ENCODE data around the gene ADCK1. TPM values are rescaled to one million over a fixed set of nuclear protein-coding genes. Genes with fewer than 3 reads are reported as not detected.

The ADCK1 gene
- total and polyA plus RNA-seq, 2 of the 13 experiments (the other 11 are each of a cell fraction or from before 2014, with no cell fraction given) = 3.9 to 6.3 TPM

- Histone ChIP-seq H3K27me3 (ENCODE audit: control insufficient read depth in 1 of 2, insufficient read depth in 2 of 2, low read length in 2 of 2) (no peaks in the 10 kb centered on the region), H3K79me2 (ENCODE audit: insufficient read depth, low read length) (no peaks in the 10 kb centered on the region), H4K20me1 (ENCODE audit: insufficient read depth, low read length) (no peaks in the 10 kb centered on the region), H3K4me1 (ENCODE audit: insufficient read depth, low read length) (peaks cover 15% of the 10 kb centered on the region), H3K9ac (ENCODE audit: insufficient read depth, low read depth, low read length) (no peak overlapping the region), H3K9me3 (ENCODE audit: low read length) (peaks cover 12% of the 10 kb centered on the region; the same call in 1 of the 2 replicates), H2AFZ (ENCODE audit: low read length) (no peak overlapping the region), H3K4me3 (replicated peaks in 1 of 3; ENCODE audit: insufficient read depth in 1 of 3, low read depth in 2 of 3, low read length in 3 of 3) (no peak overlapping the region), H3K27ac (ENCODE audit: extremely low read length, insufficient read depth, low read length) (peak overlapping the region; percentile 40), H3K4me2 (ENCODE audit: low read depth, low read length) (no peak overlapping the region), H3K36me3 (replicated peaks in 1 of 2; ENCODE audit: control insufficient read depth in 1 of 2, insufficient read depth in 2 of 2, low read length in 2 of 2) (0 out of 5 replicates have a peak, but pooled peaks cover 0 to 2% of the 10 kb centered on the region in 2 experiments)
- in situ Hi-C loops (cut with HindIII; ENCODE audit: extremely low pct_ligation_motif_present, low pct_unique_long_range_greater_than_20kb) = no loop called here
- no TSS peak for BruUV-seq (replicated peaks)
- intact Hi-C loops (cut with micrococcal nuclease; ENCODE audit: unreplicated experiment) = no loop called here
- DNase-seq (ENCODE audit: low spot score) = peak; percentile 66
- ATAC-seq = peak; percentile 88
- peak; percentile 52 for FAIRE-seq
- ChIA-PET POLR2A (no interaction called here), CTCF (ENCODE audit: low intra/inter-chr PET ratio, low total read pairs) (no interaction called here)
- 18% methylated on average over 4 of the region's 4 CpGs for WGBS (ENCODE audit: low lambda C conversion rate)
- TF ChIP-seq SOX13 (IDR thresholded peaks at IDR 0.05) (no peak), SOX13 (CRISPR knock-in tag; conservative IDR thresholded peaks at IDR 0.05 in 1 of 2, IDR thresholded peaks at IDR 0.05 in 1 of 2) (0 out of 4 replicates have a peak, but pooled peaks of 1 of the 2 experiments have one; percentile 6), ZNF557 (CRISPR knock-in tag; IDR thresholded peaks at IDR 0.05) (no peak), NCOA2 (CRISPR knock-in tag; IDR thresholded peaks at IDR 0.05) (peak; percentile 21; the same call in 1 of the 2 replicates), PITX1 (CRISPR knock-in tag; IDR thresholded peaks at IDR 0.05) (0 out of 2 replicates have a peak, but pooled peaks have one; percentile 31), ZBTB34 (CRISPR knock-in tag; IDR thresholded peaks at IDR 0.05) (no peak), RXRB (CRISPR knock-in tag; IDR thresholded peaks at IDR 0.05; ENCODE audit: borderline replicate concordance) (peak; percentile 8; the same call in 1 of the 2 replicates), ZNF430 (CRISPR knock-in tag; IDR thresholded peaks at IDR 0.05) (no peak), SALL1 (CRISPR knock-in tag; IDR thresholded peaks at IDR 0.05) (peak; percentile 24; the same call in 1 of the 2 replicates), HNF4A (CRISPR knock-in tag; IDR thresholded peaks at IDR 0.05) (peak; percentile 69), PAXIP1 (CRISPR knock-in tag; conservative IDR thresholded peaks at IDR 0.05) (peak; percentile 69), BCLAF1 (IDR thresholded peaks at IDR 0.05) (no peak), KDM1A (CRISPR knock-in tag; IDR thresholded peaks at IDR 0.05) (no peak)
Observed at GRCh38 chr14:77936138-77936639, 136.3 kb downstream of the ADCK1 start.

Data from HepG2 (cell line).